ENCODE data around the gene ATP8B3.

Gene ATP8B3

GRCh38 chr19:1811942-1812425, at the start of gene ATP8B3:
Gene ATP8B3 (minus strand): TSS chr19:1812276. CDS start chr19:1811736, 540 bp downstream.
- no peak for DNase-seq (ENCODE audit: low read depth)

DNA sequence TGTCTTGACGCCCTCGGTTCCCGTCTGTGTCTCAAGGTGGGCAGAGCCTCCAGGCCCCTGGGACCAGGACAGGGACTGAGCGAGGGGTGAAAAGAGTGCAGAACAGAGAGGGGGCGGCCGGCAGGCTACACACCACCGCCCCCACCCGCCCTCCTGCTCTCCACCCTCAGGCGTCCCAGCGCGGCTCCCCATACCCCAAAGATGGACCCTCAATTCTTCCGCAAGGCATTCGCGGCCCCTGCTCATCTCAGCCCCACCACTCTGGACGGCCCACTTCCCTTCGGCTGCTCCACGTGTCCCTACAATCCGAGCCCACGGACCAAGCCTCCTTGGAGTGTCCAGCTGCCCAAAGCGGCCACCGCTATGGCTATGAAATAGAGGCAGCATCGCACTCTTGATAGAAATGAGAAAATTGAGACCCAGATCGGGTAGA, 49.5 kb upstream of the ATP8B3 start:
- DNase-seq (ENCODE audit: low read depth), result no peak

DNA sequence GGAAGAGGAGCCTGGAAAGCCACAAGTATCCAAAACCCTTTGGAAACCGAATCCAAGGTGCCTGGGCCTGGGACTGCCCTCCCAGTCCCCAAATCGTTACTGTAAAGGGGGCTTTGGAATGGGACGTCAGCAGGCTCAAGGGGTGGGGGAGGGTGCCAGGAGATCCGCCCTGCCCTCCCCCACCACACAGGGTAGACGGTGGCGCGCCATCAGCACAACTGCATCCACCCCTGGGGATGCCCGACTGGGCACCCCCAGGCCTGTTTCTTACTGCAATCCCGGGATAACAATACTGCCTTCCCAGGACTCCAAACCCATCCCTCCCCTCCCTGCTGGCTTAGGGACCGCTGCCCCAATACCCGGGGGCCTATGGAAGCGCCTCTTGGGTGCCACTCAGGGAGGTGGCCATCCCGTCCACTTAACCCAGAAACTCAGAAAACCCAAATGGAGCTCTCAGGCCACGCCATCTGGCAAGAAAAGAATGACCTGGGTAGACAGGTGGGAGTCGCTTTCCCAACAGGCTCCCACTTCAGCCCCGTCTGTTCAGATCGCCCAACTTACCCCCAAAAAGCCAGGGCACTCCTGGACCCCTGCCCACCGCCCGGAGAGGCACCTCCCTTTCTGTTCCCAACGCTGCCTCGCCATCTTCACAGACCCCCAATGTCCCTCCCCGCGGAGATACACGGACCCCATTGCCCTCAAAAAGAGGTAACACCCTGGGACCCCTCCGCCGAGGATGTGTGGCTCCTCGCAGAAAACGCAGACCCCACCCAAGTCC, 48.9 kb upstream of the ATP8B3 start:
- no peak for DNase-seq (ENCODE audit: low read depth)

DNA sequence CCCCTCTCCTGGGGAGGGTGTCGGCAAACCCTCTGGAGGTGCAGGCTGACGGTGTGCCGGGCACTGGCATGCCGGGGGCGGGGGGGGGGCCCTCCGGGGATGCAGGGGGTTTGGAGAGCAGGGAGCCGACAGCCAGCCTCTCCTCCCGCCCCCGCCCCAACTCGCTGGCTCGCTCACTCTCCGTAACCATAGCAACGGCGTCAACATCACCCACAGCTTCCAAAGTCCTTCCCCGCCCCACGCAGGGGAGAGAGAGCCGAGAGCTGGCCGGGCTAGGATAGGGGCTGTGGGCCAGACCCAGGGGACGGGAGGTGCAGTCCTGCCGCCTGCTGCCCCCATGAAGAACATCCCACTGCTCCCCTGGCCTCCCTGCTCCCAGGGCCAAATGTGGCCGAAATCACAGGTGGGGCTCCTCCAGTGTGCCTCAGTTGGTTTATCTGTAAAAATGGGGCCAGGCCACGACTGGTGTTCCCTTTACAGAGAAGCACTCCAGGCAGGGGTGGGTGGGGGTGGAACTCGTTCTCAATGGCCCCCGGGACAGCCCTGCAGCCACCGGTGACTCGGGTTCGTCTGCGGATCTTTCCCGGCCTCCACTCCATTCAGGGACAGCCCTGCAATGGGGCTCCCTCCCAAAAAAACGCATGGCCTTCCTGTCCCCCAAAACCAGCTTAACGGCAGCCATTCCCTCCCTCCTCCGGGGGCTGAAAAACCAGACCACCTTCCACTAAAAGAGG, 48.1 kb upstream of the ATP8B3 start:
- peak; percentile 78 for DNase-seq (ENCODE audit: low read depth)

DNA sequence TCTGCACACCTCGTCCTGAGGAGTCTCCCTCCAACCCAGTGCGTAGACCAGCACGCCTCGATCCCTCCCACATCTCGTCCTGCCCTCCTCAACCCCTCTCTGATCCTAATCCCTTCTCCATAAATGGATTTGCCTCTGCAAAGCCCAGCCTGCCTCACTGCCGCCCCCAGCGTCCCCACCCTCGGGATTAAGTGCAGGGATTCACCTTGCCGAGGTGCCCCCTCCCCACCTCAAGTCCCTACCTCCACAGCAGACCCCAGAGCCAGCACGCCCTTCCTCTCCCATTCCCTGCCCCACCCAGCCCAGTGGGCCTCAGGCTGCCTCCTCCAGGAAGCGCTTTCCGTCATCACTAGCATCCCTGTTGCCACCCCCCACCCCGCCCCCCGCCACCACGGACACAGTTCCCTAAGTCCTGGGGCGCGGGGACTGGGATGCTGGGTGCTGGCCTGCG, 47.3 kb upstream of the ATP8B3 start:
- DNase-seq (ENCODE audit: low read depth), result no peak

GRCh38 chr19:1858412-1859081, 46.5 kb upstream of the ATP8B3 start:
- no peak for DNase-seq (ENCODE audit: low read depth)

DNA sequence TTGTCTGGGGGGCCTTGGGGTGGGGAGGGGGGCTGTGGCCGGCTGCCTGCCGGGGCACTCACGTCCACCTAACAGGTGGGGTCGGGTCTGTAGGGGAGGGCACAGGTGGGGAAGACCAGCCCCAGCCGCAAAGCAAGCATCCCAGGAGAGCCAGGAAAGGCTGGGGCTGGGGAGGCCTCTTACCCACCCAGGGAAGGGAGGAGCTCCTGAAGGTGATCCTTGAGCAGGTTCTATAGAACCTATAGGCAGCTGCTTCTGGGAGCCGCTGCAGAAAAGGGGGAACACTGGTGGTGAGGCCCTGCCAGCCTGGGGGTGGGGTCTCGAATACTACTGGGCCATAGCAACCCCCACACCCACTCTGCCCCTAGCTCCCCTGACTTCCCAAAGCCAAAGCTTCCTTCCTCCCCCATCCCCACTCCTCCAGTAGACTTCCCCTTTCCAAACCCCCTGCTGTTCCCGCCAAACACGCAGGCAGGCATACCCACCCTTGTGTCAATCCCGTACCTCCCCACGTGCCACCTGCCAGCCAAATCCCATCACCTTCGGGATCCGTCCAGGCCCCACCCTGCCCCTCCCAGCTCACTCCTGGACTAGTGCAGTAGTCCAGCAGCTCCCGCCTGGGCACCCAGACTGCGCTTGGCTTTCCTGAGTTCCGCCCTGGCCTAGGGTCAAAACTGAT, 45.7 kb upstream of the ATP8B3 start:
- DNase-seq (ENCODE audit: low read depth), result no peak

DNA sequence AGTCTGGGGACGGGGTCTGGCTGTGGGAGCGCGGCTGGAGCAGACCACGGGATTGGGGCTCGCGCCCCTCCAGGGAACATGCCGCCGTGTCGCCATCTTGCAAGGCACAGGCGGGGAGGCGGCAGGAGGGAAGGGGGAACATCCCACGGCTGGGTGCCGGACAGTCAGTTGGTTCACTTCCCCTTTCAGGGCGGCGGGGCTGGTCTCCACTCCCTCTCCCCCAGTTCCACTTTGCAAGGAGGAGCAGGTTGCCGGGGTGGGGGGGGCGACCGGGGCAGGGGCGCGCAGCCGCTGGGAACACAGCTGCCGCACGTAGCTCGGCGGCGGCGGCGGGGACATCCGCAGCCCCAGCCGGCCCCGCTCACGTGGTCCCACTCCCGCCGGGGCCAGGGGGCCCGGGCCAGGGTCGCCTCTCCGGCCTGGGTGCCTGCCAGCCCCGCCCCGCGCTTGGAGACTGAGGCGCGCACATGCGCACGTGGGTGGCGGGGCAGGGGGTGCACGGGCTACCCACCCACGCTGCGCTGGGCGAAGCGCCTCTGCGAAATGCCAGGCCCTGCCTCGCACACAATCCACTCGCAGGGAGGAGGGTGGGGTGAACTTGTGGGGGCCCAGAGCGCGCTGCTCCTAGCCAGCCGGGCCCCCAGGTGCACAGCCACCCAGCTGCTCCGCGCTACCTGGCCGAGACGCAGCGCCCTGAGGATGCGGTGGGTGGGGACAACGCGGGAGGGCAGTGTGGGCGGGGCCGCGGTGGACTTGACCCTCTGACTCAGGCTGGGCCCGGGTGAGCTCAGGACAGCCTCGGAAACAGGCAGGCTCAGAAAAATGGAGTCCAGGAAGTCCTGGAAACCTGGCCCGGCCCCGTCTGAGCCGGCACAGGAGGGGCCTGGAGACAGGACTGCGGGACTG, 44.9 kb upstream of the ATP8B3 start:
- peak; percentile 81 for DNase-seq (ENCODE audit: low read depth)

- no peak for DNase-seq (ENCODE audit: low read depth)
Observed at GRCh38 chr19:1856345-1856697, 44.2 kb upstream of the ATP8B3 start.

GRCh38 chr19:1855828-1856255, 43.8 kb upstream of the ATP8B3 start:
- no peak for DNase-seq (ENCODE audit: low read depth)

GRCh38 chr19:1855040-1855827, 43.2 kb upstream of the ATP8B3 start:
- DNase-seq (ENCODE audit: low read depth), result peak; percentile 67

DNA sequence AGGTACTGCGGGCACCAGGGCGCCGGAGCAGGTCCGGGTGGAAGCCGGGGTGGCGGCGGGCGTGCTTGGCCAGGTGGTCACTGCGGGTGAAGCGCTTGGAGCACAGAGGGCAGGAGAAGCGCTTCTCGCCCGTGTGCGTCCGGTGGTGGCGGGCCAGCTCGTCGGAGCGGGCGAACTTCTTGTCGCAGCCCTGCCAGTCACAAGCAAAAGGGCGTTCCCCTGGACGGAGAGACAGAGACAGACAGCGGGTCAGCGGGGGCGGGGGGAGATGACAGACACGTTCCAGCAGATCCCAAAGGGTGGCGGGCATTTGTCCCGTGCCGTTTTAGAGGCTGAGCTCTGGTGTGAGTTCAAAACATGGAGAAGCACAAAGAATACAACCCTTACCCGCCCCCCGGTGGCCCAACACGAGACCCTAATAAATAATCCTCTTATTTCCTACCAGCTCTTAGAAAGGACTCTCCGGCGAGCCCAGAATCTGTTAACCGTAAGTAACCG, 42.5 kb upstream of the ATP8B3 start:
- no peak for DNase-seq (ENCODE audit: low read depth)

- DNase-seq (ENCODE audit: low read depth), result no peak
Observed at GRCh38 chr19:1854039-1854541, 42.0 kb upstream of the ATP8B3 start.

GRCh38 chr19:1853295-1854038, 41.4 kb upstream of the ATP8B3 start:
- DNase-seq (ENCODE audit: low read depth), result peak; percentile 63

GRCh38 chr19:1852581-1853128, 40.6 kb upstream of the ATP8B3 start:
- no peak for DNase-seq (ENCODE audit: low read depth)

DNA sequence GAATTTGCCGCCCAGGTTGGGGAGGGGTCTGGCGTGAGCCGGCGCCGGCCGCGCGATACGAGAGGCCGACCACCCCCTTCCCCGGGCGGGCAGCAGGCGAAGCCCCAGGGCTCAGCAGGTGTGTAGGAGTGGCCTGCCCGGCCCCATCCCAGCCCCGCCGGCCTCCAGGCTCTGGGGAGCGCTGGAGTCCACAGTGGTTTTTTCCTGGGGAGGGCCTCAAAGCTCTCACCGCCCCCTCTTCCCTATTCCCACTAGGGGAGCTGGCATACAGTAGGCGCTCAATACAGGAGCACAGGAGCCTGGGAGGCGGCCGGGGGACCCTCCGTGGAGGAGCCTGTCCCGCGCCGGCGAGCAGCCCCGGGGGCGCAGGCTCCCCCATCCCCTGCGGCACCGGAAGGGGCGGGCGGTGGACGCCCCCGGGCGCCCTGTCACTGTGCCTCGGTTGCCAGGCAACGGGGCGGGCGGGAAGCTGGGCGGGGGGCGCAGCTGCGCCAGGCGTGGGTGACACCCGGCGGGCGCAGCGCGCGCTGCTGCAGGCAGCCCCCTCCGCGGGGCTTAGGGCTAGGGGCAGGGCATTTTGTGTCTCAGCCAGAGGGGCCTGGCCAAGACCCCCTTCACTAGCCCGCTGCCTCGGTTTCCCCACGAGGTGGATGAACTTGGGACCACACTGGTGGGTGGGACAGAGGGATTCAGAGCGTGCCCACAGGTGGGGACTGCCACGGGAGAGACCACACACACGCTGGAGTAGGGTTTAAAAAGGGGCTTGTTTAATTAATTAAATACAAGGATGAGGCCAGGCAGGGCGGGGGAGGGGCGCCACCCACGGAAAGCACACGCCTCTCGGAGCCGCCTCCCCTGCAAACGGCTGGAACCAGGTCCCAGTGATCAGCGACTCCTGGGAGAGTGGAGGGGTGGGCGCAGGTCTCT, 39.8 kb upstream of the ATP8B3 start:
- no peak for DNase-seq (ENCODE audit: low read depth)

DNA sequence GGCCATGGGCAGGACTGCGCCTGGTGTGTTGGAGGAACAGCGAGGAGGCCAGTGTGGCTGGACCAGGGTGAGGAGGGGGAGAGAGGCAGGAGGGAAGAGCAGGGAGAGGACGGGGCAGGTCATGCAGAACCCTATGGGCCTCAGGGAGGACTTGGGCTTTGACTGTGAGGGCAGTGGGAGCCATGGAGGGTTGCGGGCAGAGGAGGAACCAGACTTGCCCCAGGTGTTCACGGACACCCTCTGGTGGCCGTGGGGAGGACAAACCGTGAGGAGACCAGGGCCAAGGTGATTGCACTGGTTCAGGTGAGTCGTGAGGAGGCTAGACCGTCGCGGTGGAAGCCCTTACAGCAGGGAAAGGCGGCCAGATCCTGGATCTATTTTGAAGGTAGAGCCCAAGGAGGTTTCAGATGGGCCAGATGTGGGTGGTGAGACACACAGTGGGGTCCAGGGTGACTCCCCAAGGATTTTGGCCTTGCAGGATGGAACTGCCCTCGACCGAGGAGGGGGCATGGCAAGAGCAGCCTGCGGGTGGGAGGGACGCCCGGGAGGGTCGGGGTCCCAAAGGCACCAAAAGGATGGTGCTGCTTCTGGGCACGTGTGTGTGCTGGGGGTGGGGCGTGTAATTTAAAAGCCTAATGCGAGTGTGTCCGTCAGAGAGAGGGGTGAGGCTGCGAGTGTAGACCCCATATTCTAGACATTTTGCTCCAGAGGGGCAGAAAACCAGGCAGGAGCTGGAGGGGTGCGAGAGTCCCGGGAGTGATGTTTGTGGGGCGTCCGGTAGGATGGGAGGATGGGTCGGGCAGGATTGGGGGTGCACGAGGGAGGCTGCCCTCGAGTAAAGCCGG, 39.0 kb upstream of the ATP8B3 start:
- no peak for DNase-seq (ENCODE audit: low read depth)
